HCT116 (cell line): ENCODE measurements around the gene WDR64. TPM values are rescaled to one million over a fixed set of nuclear protein-coding genes. Genes with fewer than 3 reads are reported as not detected.

Source experiments
- ATAC-seq: fragments of 200-7000 bp; cut with Tn5 transposase; 2 replicates; pipeline ENCODE4 v1.9.1; 2020; ENCODE audit warnings: mild to moderate bottlenecking, moderate library complexity
- BruUV-seq: library from RNA; stranded (reverse); fragments of 400-500 nt; replicated peaks from 2 replicates; lab custom pipeline; 2021; lab: Mats Ljungman, UMichigan
- CTCF ChIA-PET: fragments of 300-600 bp; sonication (Branson Sonifier 250); formaldehyde crosslinking; loops from one replicate; lab custom pipeline; 2021; ENCODE audit warnings: antibody characterized with exemption; lab: Charles Lee
- POLR2A ChIA-PET: fragments of 300-600, 350-600 bp; sonication (Branson Sonifier 250); formaldehyde crosslinking; loops from one replicate; lab custom pipeline; 2021; ENCODE audit warnings: antibody characterized with exemption; lab: Charles Lee
- RAD21 ChIA-PET, 2 experiments: fragments of 300-600 bp; sonication (Branson Sonifier 250); formaldehyde crosslinking; loops; one replicate each; lab custom pipeline; 2023; ENCODE audit warnings: low total read pairs in 2 of 2; ENCODE audit not compliant: uncharacterized antibody in 2 of 2, unreplicated experiment in 2 of 2, low non-redundant PET in 1 of 2; lab: Charles Lee
- DNase-seq: peaks from one replicate; pipeline ENCODE4 v3.0.0-alpha.2; 2010; ENCODE audit warnings: low read depth, low spot score
- H2AFZ ChIP-seq: fragments of 200-600 bp; shearing (Covaris generic), sonication (generic); 2 replicates; pipeline ENCODE4 v1.6.1; 2017; ENCODE audit warnings: low read depth, mixed run types, mixed read lengths, antibody characterized with exemption, low read length; ENCODE audit not compliant: poor library complexity, severe bottlenecking
- H3K27ac ChIP-seq: 2 replicates; pipeline ENCODE4 v1.5.1; 2012; ENCODE audit warnings: low read depth, low read length
- H3K27me3 ChIP-seq: fragments of 200-600 bp; sonication (generic); 2 replicates; pipeline ENCODE4 v1.6.1; 2016; ENCODE audit warnings: mixed run types, low read length, mixed read lengths; ENCODE audit not compliant: insufficient read depth
- H3K36me3 ChIP-seq, 2 experiments: fragments of 200-500 bp in 1 of 2; fragments of 200-600 bp in 1 of 2; sonication (Bioruptor generic) in 1 of 2; sonication (generic) in 1 of 2; 2 replicates each; pipeline versions ENCODE4 v1.5.1 to v1.6.1; 2014 to 2016; ENCODE audit warnings: low read length in 2 of 2, inconsistent platforms in 1 of 2, mixed read lengths in 1 of 2, mixed run types in 1 of 2; ENCODE audit not compliant: insufficient read depth in 2 of 2, control insufficient read depth in 1 of 2
- H3K4me1 ChIP-seq, 2 experiments: fragments of 200-600 bp in 1 of 2; sonication (generic) in 1 of 2; 2 replicates each; pipeline versions ENCODE4 v1.5.1 to v1.6.1; 2012 to 2017; ENCODE audit warnings: low read length in 2 of 2, inconsistent platforms in 1 of 2, mild to moderate bottlenecking in 1 of 2, mixed read lengths in 1 of 2, mixed run types in 1 of 2, moderate library complexity in 1 of 2; ENCODE audit not compliant: insufficient read depth in 2 of 2, control insufficient read depth in 1 of 2
- H3K4me2 ChIP-seq: fragments of 200-600 bp; sonication (generic); 2 replicates; pipeline ENCODE4 v1.6.1; 2017; ENCODE audit warnings: mixed run types, low read length, mixed read lengths
- H3K4me3 ChIP-seq, 2 experiments: fragments of 200-600 bp in 1 of 2; sonication (generic) in 1 of 2; replicated peaks in 1 of 2; 2 replicates each; pipeline ENCODE4 v1.5.1; 2011 to 2016; ENCODE audit warnings: low read length in 2 of 2, control low read depth in 1 of 2, low read depth in 1 of 2, mild to moderate bottlenecking in 1 of 2, mixed read lengths in 1 of 2, mixed run types in 1 of 2
- H3K79me2 ChIP-seq: fragments of 200-600 bp; sonication (generic); 2 replicates; pipeline ENCODE4 v1.6.1; 2017; ENCODE audit warnings: mild to moderate bottlenecking, mixed run types, low read length, moderate library complexity, mixed read lengths; ENCODE audit not compliant: insufficient read depth
- H3K9ac ChIP-seq: fragments of 200-600 bp; sonication (generic); 2 replicates; pipeline ENCODE4 v1.6.1; 2016; ENCODE audit warnings: low read length, mixed read lengths
- H3K9me2 ChIP-seq: fragments of 200-600 bp; sonication (generic), shearing (Covaris generic); 2 replicates; pipeline ENCODE4 v1.6.1; 2017; ENCODE audit warnings: mixed run types, mild to moderate bottlenecking, moderate library complexity; ENCODE audit not compliant: insufficient read depth
- H3K9me3 ChIP-seq, 2 experiments: fragments of 200-500 bp in 1 of 2; fragments of 200-600 bp in 1 of 2; sonication (Bioruptor generic) in 1 of 2; sonication (generic) in 1 of 2; 2 replicates each; pipeline ENCODE4 v1.6.1; 2014 to 2017; ENCODE audit warnings: low read length in 2 of 2, mixed read lengths in 2 of 2, inconsistent platforms in 1 of 2, low read depth in 1 of 2, mild to moderate bottlenecking in 1 of 2, mixed run types in 1 of 2, moderate library complexity in 1 of 2; ENCODE audit not compliant: control insufficient read depth in 1 of 2, insufficient read depth in 1 of 2
- H4K20me1 ChIP-seq: fragments of 200-600 bp; sonication (generic), shearing (Covaris generic); 2 replicates; pipeline ENCODE4 v1.6.1; 2017; ENCODE audit warnings: mixed run types, mild to moderate bottlenecking, moderate library complexity; ENCODE audit not compliant: insufficient read depth
- CBX3 ChIP-seq: IDR thresholded peaks from 2 replicates; pipeline ENCODE4 v1.6.1; 2012; ENCODE audit warnings: low read depth
- CEBPB ChIP-seq: IDR thresholded peaks from 2 replicates; pipeline ENCODE4 v1.6.1; 2012; ENCODE audit warnings: low read depth
- EGR1 ChIP-seq: IDR thresholded peaks from 2 replicates; pipeline ENCODE4 v1.6.1; 2012; ENCODE audit warnings: low read depth
- ELF1 ChIP-seq: IDR thresholded peaks from 2 replicates; pipeline ENCODE4 v1.6.1; 2012; ENCODE audit warnings: low read depth, borderline replicate concordance
- EZH2 ChIP-seq: fragments of 200-600 bp; sonication (generic); IDR thresholded peaks from 2 replicates; pipeline ENCODE4 v1.6.1; 2017; ENCODE audit warnings: antibody characterized with exemption, mixed run types
- FOSL1 ChIP-seq: IDR thresholded peaks from 2 replicates; pipeline ENCODE4 v1.6.1; 2012; ENCODE audit warnings: low read depth
- JUND ChIP-seq: IDR thresholded peaks from 2 replicates; pipeline ENCODE4 v1.6.1; 2012
- POLR2A ChIP-seq: IDR thresholded peaks from 2 replicates; pipeline ENCODE4 v1.7.0; 2011; ENCODE audit warnings: borderline replicate concordance; ENCODE audit not compliant: insufficient read depth, insufficient read length; ENCODE audit errors: extremely low read depth
- POLR2AphosphoS5 ChIP-seq: IDR thresholded peaks from 2 replicates; pipeline ENCODE4 v1.6.1; 2011; ENCODE audit warnings: mild to moderate bottlenecking, low read depth, low read length, moderate library complexity
- RAD21 ChIP-seq: IDR thresholded peaks from 2 replicates; pipeline ENCODE4 v1.6.1; 2012; ENCODE audit warnings: low read depth, mild to moderate bottlenecking
- REST ChIP-seq: IDR thresholded peaks from 2 replicates; pipeline ENCODE4 v1.6.1; 2012; ENCODE audit warnings: low read depth
- SRF ChIP-seq: IDR thresholded peaks from 2 replicates; pipeline ENCODE4 v1.6.1; 2012; ENCODE audit warnings: low read depth
- TCF7L2 ChIP-seq: IDR thresholded peaks from 2 replicates; pipeline ENCODE4 v1.7.0; 2011; ENCODE audit warnings: borderline replicate concordance, inconsistent platforms; ENCODE audit not compliant: insufficient read depth, insufficient read length; ENCODE audit errors: extremely low read depth
- YY1 ChIP-seq: IDR thresholded peaks from 2 replicates; pipeline ENCODE4 v1.6.1; 2011; ENCODE audit warnings: low read length, low read depth, moderate library complexity, mild to moderate bottlenecking; ENCODE audit not compliant: insufficient replicate concordance; ENCODE audit errors: extremely low read depth
- ZBTB33 ChIP-seq: IDR thresholded peaks from 2 replicates; pipeline ENCODE4 v1.6.1; 2011; ENCODE audit warnings: mild to moderate bottlenecking, low read length, moderate library complexity; ENCODE audit not compliant: insufficient replicate concordance; ENCODE audit errors: extremely low read depth
- ZNF274 ChIP-seq: fragments of 200-500 bp; sonication (Bioruptor generic); IDR thresholded peaks from 2 replicates; pipeline ENCODE4 v1.6.1; 2014; ENCODE audit warnings: mild to moderate bottlenecking, low read depth, low read length, inconsistent platforms
- intact Hi-C: fragments of 100-400 bp; cut with micrococcal nuclease; formaldehyde crosslinking; loops from 2 replicates; pipeline ENCODE4 v1.10.0; 2022
- total RNA-seq: library from RNA; stranded (reverse); gene quantifications from one replicate; pipeline ENCODE4 v1.2.1, GENCODE V29; 2021; ENCODE audit not compliant: unreplicated experiment
- TF ChIP-seq, protein P1 (sequence below): IDR thresholded peaks from 2 replicates; pipeline ENCODE4 v1.6.1; 2012

The WDR64 gene
- total RNA-seq, 1 experiment from 2014 or later = not detected

DNA sequence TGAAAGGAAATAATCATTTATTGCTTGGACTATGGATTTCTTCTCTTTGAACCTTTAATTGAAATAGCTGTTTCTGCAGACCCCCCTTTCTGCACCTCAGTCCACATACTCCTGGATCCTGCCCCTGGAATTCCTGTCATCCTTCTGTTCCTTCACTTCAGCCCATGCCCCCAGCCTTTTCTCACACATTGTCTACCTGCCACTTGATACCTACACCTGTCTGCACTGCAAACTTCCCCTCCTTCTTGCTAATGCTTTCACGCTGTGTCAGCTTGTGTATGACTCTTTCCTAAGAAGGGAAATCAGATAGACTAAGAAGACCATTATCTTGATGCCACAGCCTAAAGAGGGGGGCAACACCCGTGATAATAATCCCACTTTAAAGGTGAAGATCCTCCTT lies 115.7 kb downstream of the WDR64 start:
- DNase-seq (no peak), ATAC-seq (no peak)
- Histone ChIP-seq H3K9ac (no peak overlapping the region), H3K79me2 (no peaks in the 10 kb centered on the region), H4K20me1 (no peaks in the 10 kb centered on the region), H3K9me2 (no peaks in the 10 kb centered on the region), H3K9me3 (no peaks in the 10 kb centered on the region), H2AFZ (no peak overlapping the region), H3K27ac (no peak overlapping the region), H3K4me3 (no peak overlapping the region), H3K27me3 (no peaks in the 10 kb centered on the region), H3K36me3 (no peaks in the 10 kb centered on the region), H3K4me1 (no peaks in the 10 kb centered on the region), H3K4me2 (no peak overlapping the region)
- intact Hi-C loops = no loop called here
- TF ChIP-seq ZNF274 (no peak), SRF (no peak), FOSL1 (no peak), POLR2AphosphoS5 (no peak), TCF7L2 (no peak), YY1 (no peak)
- ChIA-PET CTCF (no interaction called here), RAD21 (no interaction called here), POLR2A (no interaction called here)
- no TSS peak for BruUV-seq

DNA sequence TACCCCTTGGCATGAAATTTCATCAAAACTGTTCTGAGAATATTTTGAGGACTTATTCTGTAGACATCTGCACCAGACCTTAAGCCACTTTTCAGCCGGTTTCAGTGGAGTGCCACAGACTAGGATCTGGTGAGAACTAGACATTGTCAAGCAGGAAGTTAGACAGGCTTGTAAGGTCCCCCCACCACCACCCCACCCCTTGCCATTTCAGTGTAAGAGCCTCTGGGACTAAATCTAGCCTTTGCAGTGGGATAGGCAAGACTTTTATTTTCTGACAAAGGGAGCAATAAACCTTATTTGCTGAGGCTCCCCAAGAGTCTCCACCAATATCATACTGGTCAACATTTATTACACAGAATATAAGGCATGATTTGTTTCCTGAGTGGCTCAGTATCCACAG lies 118.0 kb downstream of the WDR64 start:
- Histone ChIP-seq H2AFZ (no peak overlapping the region), H3K4me1 (no peaks in the 10 kb centered on the region), H3K4me3 (no peak overlapping the region), H3K79me2 (no peaks in the 10 kb centered on the region), H3K27ac (no peak overlapping the region), H3K36me3 (no peaks in the 10 kb centered on the region), H3K9ac (no peak overlapping the region), H3K9me2 (no peaks in the 10 kb centered on the region), H3K9me3 (no peaks in the 10 kb centered on the region), H4K20me1 (no peaks in the 10 kb centered on the region), H3K27me3 (no peaks in the 10 kb centered on the region), H3K4me2 (no peak overlapping the region)
- intact Hi-C loops = no loop called here
- DNase-seq (no peak), ATAC-seq (no peak)
- CTCF ChIA-PET = no interaction called here
- RAD21 ChIA-PET = no interaction called here
- no TSS peak for BruUV-seq
- POLR2A ChIA-PET = no interaction called here
- TF ChIP-seq REST (no peak), CBX3 (no peak), POLR2A (no peak), JUND (no peak), RAD21 (no peak), ZBTB33 (no peak), FOSL1 (no peak), CEBPB (no peak), EGR1 (no peak), TCF7L2 (no peak), EZH2 (no peak), ELF1 (no peak), SRF (no peak), ZNF274 (no peak)
- TF ChIP-seq, protein P1, sequence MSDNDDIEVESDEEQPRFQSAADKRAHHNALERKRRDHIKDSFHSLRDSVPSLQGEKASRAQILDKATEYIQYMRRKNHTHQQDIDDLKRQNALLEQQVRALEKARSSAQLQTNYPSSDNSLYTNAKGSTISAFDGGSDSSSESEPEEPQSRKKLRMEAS = no peak
